ENCODE measurements around the gene SLC35F4. TPM values are rescaled to one million over a fixed set of nuclear protein-coding genes. Genes with fewer than 3 reads are reported as not detected.

SLC35F4 gene
- total RNA-seq, 2 donors from 2014 or later = not detected

- Mint-ChIP-seq H3K9me3 (peaks cover 2 to 3% of the 10 kb centered on the region in 2 donors), H3K27ac (no peak overlapping the region), H3K4me3 (no peak overlapping the region), H3K27me3 (ENCODE audit: low read depth) (no peaks in the 10 kb centered on the region), H3K4me1 (ENCODE audit: low read depth) (no peaks in the 10 kb centered on the region), H3K36me3 (ENCODE audit: insufficient read depth in 2 of 2) (no peaks in the 10 kb centered on the region)
- ATAC-seq (replicated peaks in 1 of 2) (no peak), DNase-seq (no peak)
These were observed 179.6 kb downstream of the SLC35F4 start for GRCh38 chr14:57686304-57686703.

- peaks cover 2 to 5% of the 10 kb centered on the region in 2 donors for H3K9me3 Mint-ChIP-seq
- no peak for DNase-seq
- H3K4me3 Mint-ChIP-seq = no peak overlapping the region
- peaks cover 0 to under 1% of the 10 kb centered on the region in 2 donors for H3K36me3 Mint-ChIP-seq (ENCODE audit: insufficient read depth in 2 of 2)
- ATAC-seq (replicated peaks in 1 of 2) = no peak
- no peaks in the 10 kb centered on the region for H3K4me1 Mint-ChIP-seq (ENCODE audit: low read depth)
- no peak overlapping the region for H3K27ac Mint-ChIP-seq
- peaks cover 6% of the 10 kb centered on the region for H3K27me3 Mint-ChIP-seq (ENCODE audit: low read depth)
These were observed 194.9 kb downstream of the SLC35F4 start for GRCh38 chr14:57671021-57671420.

- H3K27ac Mint-ChIP-seq = no peak overlapping the region
- no peak for DNase-seq
- H3K4me3 Mint-ChIP-seq = no peak overlapping the region
- H3K9me3 Mint-ChIP-seq = peaks cover 1 to 2% of the 10 kb centered on the region in 2 donors
- no peaks in the 10 kb centered on the region for H3K36me3 Mint-ChIP-seq (ENCODE audit: insufficient read depth in 2 of 2)
- no peaks in the 10 kb centered on the region for H3K4me1 Mint-ChIP-seq (ENCODE audit: low read depth)
- no peak for ATAC-seq (replicated peaks in 1 of 2)
- no peaks in the 10 kb centered on the region for H3K27me3 Mint-ChIP-seq (ENCODE audit: low read depth)
These were observed 205.7 kb downstream of the SLC35F4 start for GRCh38 chr14:57660208-57660607.

GRCh38 chr14:57659052-57659451, 206.8 kb downstream of the SLC35F4 start:
- H3K4me3 Mint-ChIP-seq = no peak overlapping the region
- peaks cover 1 to 2% of the 10 kb centered on the region in 2 donors for H3K9me3 Mint-ChIP-seq
- no peaks in the 10 kb centered on the region for H3K27me3 Mint-ChIP-seq (ENCODE audit: low read depth)
- no peak for ATAC-seq (replicated peaks in 1 of 2)
- no peak overlapping the region for H3K27ac Mint-ChIP-seq
- H3K4me1 Mint-ChIP-seq (ENCODE audit: low read depth) = no peaks in the 10 kb centered on the region
- DNase-seq = no peak
- H3K36me3 Mint-ChIP-seq (ENCODE audit: insufficient read depth in 2 of 2) = no peaks in the 10 kb centered on the region

GRCh38 chr14:57657487-57657886, 208.4 kb downstream of the SLC35F4 start:
- Mint-ChIP-seq H3K9me3 (no peaks in the 10 kb centered on the region), H3K4me1 (ENCODE audit: low read depth) (no peaks in the 10 kb centered on the region)
- no peak for ATAC-seq (replicated peaks in 1 of 2)

GRCh38 chr14:57656853-57657252, 209.0 kb downstream of the SLC35F4 start:
- no peaks in the 10 kb centered on the region for H3K9me3 Mint-ChIP-seq
- H3K27me3 Mint-ChIP-seq (ENCODE audit: low read depth) = no peaks in the 10 kb centered on the region
- H3K27ac Mint-ChIP-seq = no peak overlapping the region
- no peak overlapping the region for H3K4me3 Mint-ChIP-seq
- DNase-seq = no peak
- H3K36me3 Mint-ChIP-seq (ENCODE audit: insufficient read depth in 2 of 2) = no peaks in the 10 kb centered on the region
- H3K4me1 Mint-ChIP-seq (ENCODE audit: low read depth) = no peaks in the 10 kb centered on the region
- ATAC-seq (replicated peaks in 1 of 2) = no peak

More at GRCh38 chr14:57657487-57657886, 208.4 kb downstream of the SLC35F4 start:
- no peaks in the 10 kb centered on the region for H3K27me3 Mint-ChIP-seq (ENCODE audit: low read depth)
- no peak overlapping the region for H3K4me3 Mint-ChIP-seq
- no peaks in the 10 kb centered on the region for H3K36me3 Mint-ChIP-seq (ENCODE audit: insufficient read depth in 2 of 2)
- H3K27ac Mint-ChIP-seq = no peak overlapping the region
- DNase-seq = no peak

GRCh38 chr14:57652769-57653168, 213.1 kb downstream of the SLC35F4 start:
- Mint-ChIP-seq H3K4me3 (no peak overlapping the region), H3K9me3 (peaks cover 0 to 1% of the 10 kb centered on the region in 2 donors), H3K27ac (no peak overlapping the region), H3K36me3 (ENCODE audit: insufficient read depth in 2 of 2) (no peaks in the 10 kb centered on the region), H3K27me3 (ENCODE audit: low read depth) (no peaks in the 10 kb centered on the region), H3K4me1 (ENCODE audit: low read depth) (no peaks in the 10 kb centered on the region)
- DNase-seq = no peak
- ATAC-seq (replicated peaks in 1 of 2) = no peak

- no peaks in the 10 kb centered on the region for H3K27me3 Mint-ChIP-seq (ENCODE audit: low read depth)
- no peaks in the 10 kb centered on the region for H3K4me1 Mint-ChIP-seq (ENCODE audit: low read depth)
- no peak for DNase-seq
- ATAC-seq (replicated peaks in 1 of 2) = no peak
- no peak overlapping the region for H3K4me3 Mint-ChIP-seq
- no peaks in the 10 kb centered on the region for H3K36me3 Mint-ChIP-seq (ENCODE audit: insufficient read depth in 2 of 2)
- H3K27ac Mint-ChIP-seq = no peak overlapping the region
- H3K9me3 Mint-ChIP-seq = peaks cover 0 to 4% of the 10 kb centered on the region in 2 donors
These were observed 224.1 kb downstream of the SLC35F4 start for GRCh38 chr14:57641776-57642175.

GRCh38 chr14:57640036-57640435, 225.9 kb downstream of the SLC35F4 start:
- ATAC-seq (replicated peaks in 1 of 2) = no peak
- DNase-seq = no peak
- no peaks in the 10 kb centered on the region for H3K36me3 Mint-ChIP-seq (ENCODE audit: insufficient read depth in 2 of 2)
- H3K27me3 Mint-ChIP-seq (ENCODE audit: low read depth) = no peaks in the 10 kb centered on the region
- H3K27ac Mint-ChIP-seq = no peak overlapping the region
- H3K4me1 Mint-ChIP-seq (ENCODE audit: low read depth) = no peaks in the 10 kb centered on the region
- no peaks in the 10 kb centered on the region for H3K9me3 Mint-ChIP-seq
- no peak overlapping the region for H3K4me3 Mint-ChIP-seq

- peaks cover 2% of the 10 kb centered on the region in 2 donors for H3K9me3 Mint-ChIP-seq
- H3K4me3 Mint-ChIP-seq = no peak overlapping the region
- DNase-seq (no peak), ATAC-seq (replicated peaks in 1 of 2) (no peak)
- no peak overlapping the region for H3K27ac Mint-ChIP-seq
- H3K27me3 Mint-ChIP-seq (ENCODE audit: low read depth) = no peaks in the 10 kb centered on the region
- no peaks in the 10 kb centered on the region for H3K36me3 Mint-ChIP-seq (ENCODE audit: insufficient read depth in 2 of 2)
- no peaks in the 10 kb centered on the region for H3K4me1 Mint-ChIP-seq (ENCODE audit: low read depth)
These were observed 228.0 kb downstream of the SLC35F4 start for GRCh38 chr14:57637901-57638300.

- H3K27me3 Mint-ChIP-seq (ENCODE audit: low read depth) = no peaks in the 10 kb centered on the region
- DNase-seq (no peak), ATAC-seq (replicated peaks in 1 of 2) (no peak)
- H3K4me3 Mint-ChIP-seq = no peak overlapping the region
- H3K9me3 Mint-ChIP-seq = peaks cover 2 to 4% of the 10 kb centered on the region in 2 donors
- no peaks in the 10 kb centered on the region for H3K36me3 Mint-ChIP-seq (ENCODE audit: insufficient read depth in 2 of 2)
- no peaks in the 10 kb centered on the region for H3K4me1 Mint-ChIP-seq (ENCODE audit: low read depth)
- no peak overlapping the region for H3K27ac Mint-ChIP-seq
These were observed 231.6 kb downstream of the SLC35F4 start for GRCh38 chr14:57634335-57634734.

- no peak for ATAC-seq (replicated peaks in 1 of 2)
- H3K4me3 Mint-ChIP-seq = no peak overlapping the region
- DNase-seq = no peak
These were observed 233.2 kb downstream of the SLC35F4 start for GRCh38 chr14:57632649-57633048.

GRCh38 chr14:57617510-57617909, 248.4 kb downstream of the SLC35F4 start:
- ATAC-seq (replicated peaks in 1 of 2) (no peak), DNase-seq (no peak)
- Mint-ChIP-seq H3K27me3 (ENCODE audit: low read depth) (peaks cover 6% of the 10 kb centered on the region), H3K36me3 (ENCODE audit: insufficient read depth in 2 of 2) (peaks cover 0 to 1% of the 10 kb centered on the region in 2 donors), H3K4me1 (ENCODE audit: low read depth) (no peaks in the 10 kb centered on the region), H3K27ac (no peak overlapping the region), H3K4me3 (no peak overlapping the region), H3K9me3 (peaks cover 2 to 8% of the 10 kb centered on the region in 2 donors)

More at GRCh38 chr14:57632649-57633048, 233.2 kb downstream of the SLC35F4 start:
- Mint-ChIP-seq H3K9me3 (peaks cover 2 to 4% of the 10 kb centered on the region in 2 donors), H3K27me3 (ENCODE audit: low read depth) (no peaks in the 10 kb centered on the region), H3K4me1 (ENCODE audit: low read depth) (no peaks in the 10 kb centered on the region), H3K27ac (no peak overlapping the region), H3K36me3 (ENCODE audit: insufficient read depth in 2 of 2) (no peaks in the 10 kb centered on the region)

GRCh38 chr14:57612946-57613345, 252.9 kb downstream of the SLC35F4 start:
- ATAC-seq (replicated peaks in 1 of 2) = no peak
- no peak for DNase-seq
- Mint-ChIP-seq H3K4me3 (no peak overlapping the region), H3K9me3 (peaks cover 5 to 7% of the 10 kb centered on the region in 2 donors), H3K27me3 (ENCODE audit: low read depth) (peaks cover 6% of the 10 kb centered on the region), H3K4me1 (ENCODE audit: low read depth) (no peaks in the 10 kb centered on the region), H3K27ac (no peak overlapping the region), H3K36me3 (ENCODE audit: insufficient read depth in 2 of 2) (no peaks in the 10 kb centered on the region)
